SKM-1 treated with dmso at 0.1 percent for 144 hours (cell line): ENCODE measurements around the gene SPACA6.
"Not testable (repeated sequence)": the region's sequence is repeated elsewhere in the genome, so short reads cannot be mapped to it uniquely, and the experiment has no call there.

Source experiments
- DNase-seq: peaks from one replicate; lab custom pipeline; 2025; ENCODE audit not compliant: unreplicated experiment; lab: John Stamatoyannopoulos, UW

Gene SPACA6

GRCh38 chr19:51733742-51734522, 40.8 kb downstream of the SPACA6 start:
- no peak for DNase-seq

GRCh38 chr19:51735759-51736449, 42.8 kb downstream of the SPACA6 start:
- DNase-seq: peak; percentile 78

GRCh38 chr19:51737389-51737788, 44.3 kb downstream of the SPACA6 start:
- DNase-seq: no peak

- DNase-seq: no peak
Measured at GRCh38 chr19:51737924-51738323, 44.8 kb downstream of the SPACA6 start.

- not testable (repeated sequence) for DNase-seq
Measured at GRCh38 chr19:51738523-51738922, 45.4 kb downstream of the SPACA6 start.

- DNase-seq: no peak
Measured at GRCh38 chr19:51739466-51740213, 46.5 kb downstream of the SPACA6 start.

GRCh38 chr19:51740356-51740755, 47.2 kb downstream of the SPACA6 start:
- DNase-seq: no peak

GRCh38 chr19:51742789-51743188, 49.7 kb downstream of the SPACA6 start:
- no peak for DNase-seq

GRCh38 chr19:51743405-51743804, 50.3 kb downstream of the SPACA6 start:
- DNase-seq: no peak

- no peak for DNase-seq
Measured at GRCh38 chr19:51746731-51747130, 53.6 kb downstream of the SPACA6 start.

- no peak for DNase-seq
Measured at GRCh38 chr19:51749979-51750378, 56.8 kb downstream of the SPACA6 start.

GRCh38 chr19:51750400-51751094, 57.4 kb downstream of the SPACA6 start:
- no peak for DNase-seq

GRCh38 chr19:51751655-51752054, 58.5 kb downstream of the SPACA6 start, which contains the start of gene FPR1:
Gene FPR1, minus strand, starts transcription at chr19:51751878. Its CDS starts 4,884 bp downstream, at chr19:51746994.
- peak; percentile 70 for DNase-seq

GRCh38 chr19:51754109-51754508, 61.0 kb downstream of the SPACA6 start:
- DNase-seq: peak; percentile 42

- DNase-seq: no peak
Measured at GRCh38 chr19:51754770-51755169, 61.6 kb downstream of the SPACA6 start.
